Stimulated activated CD8-positive, alpha-beta memory T cell treated with anti-CD3 and anti-CD28 coated beads, Interleukin-7, amount 100 ng/mL, for 1 hour (primary cell): Measurements from ENCODE around the gene GCSH.

Experiments used
- DNase-seq, 2 donors: peaks; one replicate each; pipeline ENCODE4 v3.0.0-alpha.2; 2020; ENCODE audit warnings: low read depth in 2 of 2

The GCSH gene

DNA sequence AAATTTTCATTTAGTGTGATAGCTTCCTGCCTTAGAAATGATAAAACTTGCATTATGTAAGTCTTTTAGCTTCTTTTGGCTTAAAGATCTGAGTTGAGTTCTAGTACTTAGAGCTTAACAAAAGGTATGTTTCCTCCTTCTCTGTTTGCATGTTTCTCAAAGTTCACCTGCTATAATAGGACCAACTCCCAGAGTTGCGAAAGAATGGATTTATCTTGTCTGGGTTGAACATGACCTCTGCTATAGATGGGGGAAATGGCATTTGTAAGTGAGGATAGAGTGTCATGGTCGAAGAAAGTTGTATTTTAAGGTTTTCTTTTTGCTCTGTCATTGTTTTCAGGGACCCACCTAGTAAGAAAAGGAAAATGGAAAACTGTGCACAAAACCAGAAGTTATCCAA, 53.4 kb downstream of the GCSH start:
- no peak for DNase-seq

GRCh38 chr16:81041696-81042095, 54.5 kb downstream of the GCSH start:
- DNase-seq = no peak

- DNase-seq = no peak
These were observed 55.4 kb downstream of the GCSH start for GRCh38 chr16:81040842-81041241.

GRCh38 chr16:81040131-81040530, 56.1 kb downstream of the GCSH start:
- no peak for DNase-seq

DNA sequence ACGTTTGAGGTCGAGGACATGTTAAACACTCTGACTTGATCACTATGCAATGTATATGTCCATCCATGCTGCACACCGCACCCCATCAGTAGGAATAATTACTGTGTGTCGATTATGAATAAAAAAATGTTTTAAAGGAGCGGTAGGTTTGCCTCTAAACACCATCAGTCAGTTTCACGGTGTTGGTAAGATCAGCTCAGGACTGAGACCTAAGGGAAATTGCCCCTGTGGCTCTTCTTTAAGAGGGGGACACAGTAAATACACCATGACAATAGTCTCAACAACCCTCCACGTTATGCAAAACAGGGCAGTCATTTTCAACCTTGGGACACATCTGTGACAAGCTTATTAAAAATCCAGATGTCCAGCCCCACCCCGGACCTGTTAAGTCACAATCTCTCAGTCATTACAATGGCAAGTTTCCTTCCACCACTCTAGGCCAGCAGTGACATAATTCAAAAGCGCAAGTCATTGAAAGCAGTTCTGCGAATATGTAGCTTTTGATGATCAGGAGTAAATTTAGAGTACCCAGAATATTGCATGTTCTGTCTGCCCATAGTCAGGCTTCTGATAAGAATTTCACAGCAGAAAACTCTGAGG, 59.3 kb downstream of the GCSH start:
- no peak for DNase-seq

GRCh38 chr16:81035975-81036750, 60.0 kb downstream of the GCSH start:
- no peak for DNase-seq

- DNase-seq = peak; percentile 73 to 74
These were observed 60.7 kb downstream of the GCSH start, which contains the start of gene ATMIN for GRCh38 chr16:81035398-81035974. Gene ATMIN, plus strand, starts transcription at chr16:81035842. Its CDS starts 29 bp downstream, at chr16:81035871.
